Loucy (cell line): ENCODE measurements around the gene TEAD1.

ENCODE experiments used
- CTCF ChIP-seq: fragments of 200-600 bp; sonication (generic); conservative IDR thresholded peaks from 2 replicates; pipeline ENCODE4 v1.5.1; 2014; ENCODE audit warnings: mild to moderate bottlenecking, antibody characterized with exemption, low read length
- EZH2phosphoT487 ChIP-seq: fragments of 200-600 bp; IDR thresholded peaks from 2 replicates; pipeline ENCODE4 v1.6.1; 2018; ENCODE audit warnings: antibody characterized with exemption, mild to moderate bottlenecking, moderate library complexity, borderline replicate concordance

- no peak for TF ChIP-seq CTCF
- TF ChIP-seq EZH2phosphoT487 = no peak
These were observed 317.2 kb downstream of the TEAD1 start for GRCh38 chr11:12991426-12991825.
